Peyer's patch (tissue), 4 donors: ENCODE results near the gene C7orf33.

Experiments
- CTCF ChIP-seq, 6 experiments: fragments of 450-650 bp in 4 of 6; fragments of 200-600 bp in 2 of 6; sonication (generic) in 1 of 6; IDR thresholded peaks; one replicate each; pipeline ENCODE4 v1.5.1; 2017 to 2019; ENCODE audit warnings: antibody characterized with exemption in 6 of 6, mild to moderate bottlenecking in 3 of 6, moderate library complexity in 1 of 6
- POLR2A ChIP-seq, 2 donors: fragments of 450-650 bp; IDR thresholded peaks; one replicate each; pipeline ENCODE4 v1.5.1; 2017; ENCODE audit warnings: antibody characterized with exemption in 2 of 2, mild to moderate bottlenecking in 2 of 2, moderate library complexity in 2 of 2

GRCh38 chr7:148563583-148564274, 26.8 kb upstream of the C7orf33 start:
- TF ChIP-seq POLR2A (IDR thresholded peaks at IDR 0.05), result no peak
- TF ChIP-seq CTCF (IDR thresholded peaks at IDR 0.05), result no peak
